ENCODE data around the gene RRP8. TPM values are rescaled to one million over a fixed set of nuclear protein-coding genes. Genes with fewer than 3 reads are reported as not detected.

Gene RRP8
- total RNA-seq, 1 experiment from 2014 or later: 16.0 TPM

DNA sequence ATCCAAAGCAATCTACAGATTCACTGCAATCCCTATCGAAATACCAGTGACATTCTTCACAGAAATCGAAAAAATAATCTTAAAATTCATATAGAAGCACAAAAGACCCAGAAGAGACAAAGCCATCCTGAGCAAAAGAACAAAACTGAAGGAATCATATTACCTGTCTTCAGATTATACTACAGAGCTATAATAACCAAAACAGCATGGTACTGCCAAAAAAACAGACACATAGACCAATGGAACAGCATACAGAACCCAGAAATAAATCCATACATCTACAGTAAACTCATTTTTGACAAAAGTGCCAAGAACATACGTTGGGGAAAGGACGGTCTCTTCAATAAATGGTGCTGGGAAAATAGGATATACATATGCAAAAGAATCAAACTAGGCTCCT, 18.9 kb downstream of the RRP8 start:
- no peak overlapping the region for H2BK5ac ChIP-seq (ENCODE audit: insufficient read length, low read length)
- no peak overlapping the region for H3K14ac ChIP-seq (ENCODE audit: insufficient read depth, low read length)
- Mint-ChIP-seq H3K4me1 (no peaks in the 10 kb centered on the region), H3K9me3 (peaks cover 19 to 20% of the 10 kb centered on the region in 2 experiments), H3K4me3 (no peak overlapping the region), H3K27me3 (ENCODE audit: low read depth) (no peaks in the 10 kb centered on the region), H3K27ac (no peak overlapping the region), H3K36me3 (ENCODE audit: insufficient read depth in 1 of 3, low read depth in 3 of 3) (peaks cover 7 to 17% (median 9%) of the 10 kb centered on the region in 3 experiments; a peak in 5 of 7 replicates)
- H3K4me2 ChIP-seq (ENCODE audit: insufficient read depth, insufficient read length, low read length): no peak overlapping the region
- no peak overlapping the region for H3K56ac ChIP-seq (ENCODE audit: insufficient read length, low read depth, low read length)
- H4K8ac ChIP-seq (replicated peaks; ENCODE audit: insufficient read length, low read depth, low read length): no peak overlapping the region
- H3T11ph ChIP-seq (ENCODE audit: low read length): no peak overlapping the region
- H3K79me1 ChIP-seq (ENCODE audit: insufficient read depth, low read depth, low read length, poor library complexity, severe bottlenecking): no peaks in the 10 kb centered on the region
- no peak overlapping the region for H4K91ac ChIP-seq (ENCODE audit: insufficient read length, low read depth, low read length)
- no peaks in the 10 kb centered on the region for H3K79me2 ChIP-seq (ENCODE audit: insufficient read depth, low read length)
- no peak overlapping the region for H4K5ac ChIP-seq (ENCODE audit: insufficient read length, low read depth, low read length)
- H3K18ac ChIP-seq (ENCODE audit: insufficient read length, low read depth, low read length): no peak overlapping the region
- no peaks in the 10 kb centered on the region for H4K20me1 ChIP-seq (ENCODE audit: control insufficient read depth, insufficient read depth, insufficient read length)
- H3K9me3 ChIP-seq (ENCODE audit: control insufficient read depth, low read depth, low read length): no peaks in the 10 kb centered on the region
- no peak for DNase-seq
- no peak overlapping the region for H3K27ac ChIP-seq (ENCODE audit: insufficient read length, low read depth, low read length)
- no peak overlapping the region for H3K23ac ChIP-seq (ENCODE audit: insufficient read length, low read depth, low read length)
- H3K4ac ChIP-seq (ENCODE audit: low read depth, low read length): no peak overlapping the region
- no peaks in the 10 kb centered on the region for H3K23me2 ChIP-seq (ENCODE audit: insufficient read length, low read depth, low read length, poor library complexity, severe bottlenecking)
- no peak overlapping the region for H2BK12ac ChIP-seq (ENCODE audit: insufficient read length, low read depth, low read length)
- H3K27me3 ChIP-seq (ENCODE audit: insufficient read depth, low read length): no peaks in the 10 kb centered on the region
- TF ChIP-seq CTCF (conservative IDR thresholded peaks at IDR 0.05): no peak
- H2BK20ac ChIP-seq (ENCODE audit: low read depth, low read length, poor library complexity, severe bottlenecking): no peak overlapping the region
- no peak overlapping the region for H2AFZ ChIP-seq (ENCODE audit: low read length)
- H3K9ac ChIP-seq (ENCODE audit: extremely low read depth, insufficient read length, low read length): no peak overlapping the region
- no peak overlapping the region for H2BK15ac ChIP-seq (ENCODE audit: low read depth, low read length)
- H2AK5ac ChIP-seq (ENCODE audit: insufficient read length, low read length): no peak overlapping the region
- no peaks in the 10 kb centered on the region for H3K4me1 ChIP-seq (ENCODE audit: insufficient read depth, low read length)
- no CpG with 5 or more reads among the region's 4 CpGs for WGBS (ENCODE audit: extremely low coverage, insufficient read length, low lambda C conversion rate)
- no peak overlapping the region for H2BK120ac ChIP-seq (ENCODE audit: low read depth, low read length, poor library complexity, severe bottlenecking)
